Sigmoid colon (tissue), 7 donors: ENCODE measurements around the gene SLC25A53. TPM values are rescaled to one million over a fixed set of nuclear protein-coding genes. Genes with fewer than 3 reads are reported as not detected.
"Not testable (repeated sequence)": the region's sequence is repeated elsewhere in the genome, so short reads cannot be mapped to it uniquely, and the experiment has no call there.

Experiments
- DNase-seq: peaks from one replicate; pipeline ENCODE4 v3.0.0-alpha.2; 2019
- H3K27ac ChIP-seq, 4 donors: fragments of 200-600 bp; sonication (generic); one replicate each; pipeline ENCODE4 v1.5.1; 2016 to 2019; ENCODE audit warnings: mild to moderate bottlenecking in 1 of 4
- H3K27me3 ChIP-seq, 3 donors: fragments of 200-600 bp; sonication (generic); one replicate each; pipeline ENCODE4 v1.5.1; 2019; ENCODE audit warnings: mild to moderate bottlenecking in 1 of 3
- H3K36me3 ChIP-seq, 4 donors: fragments of 200-600 bp; sonication (generic); one replicate each; pipeline ENCODE4 v1.5.1; 2016 to 2019
- H3K4me1 ChIP-seq, 4 donors: fragments of 200-600 bp; sonication (generic); one replicate each; pipeline ENCODE4 v1.5.1; 2017 to 2019
- H3K4me3 ChIP-seq, 4 donors: fragments of 200-600 bp; sonication (generic); one replicate each; pipeline ENCODE4 v1.5.1; 2017 to 2019; ENCODE audit warnings: mild to moderate bottlenecking in 2 of 4, moderate library complexity in 1 of 4
- H3K9me3 ChIP-seq, 4 donors: fragments of 200-600 bp in 3 of 4; sonication (generic) in 3 of 4; one replicate each; pipeline versions ENCODE4 v1.5.1 to v1.6.1; 2013 to 2019
- EP300 ChIP-seq, 4 donors: sonication (generic); formaldehyde crosslinking; IDR thresholded peaks; one replicate each; pipeline ENCODE4 v1.6.1; 2017; ENCODE audit warnings: antibody characterized with exemption in 4 of 4
- POLR2A ChIP-seq, 2 donors: fragments of 450-650 bp; IDR thresholded peaks; one replicate each; pipeline ENCODE4 v1.6.1; 2016; ENCODE audit warnings: antibody characterized with exemption in 2 of 2, mild to moderate bottlenecking in 2 of 2, moderate library complexity in 2 of 2
- POLR2AphosphoS5 ChIP-seq, 4 donors: sonication (generic); formaldehyde crosslinking; IDR thresholded peaks; one replicate each; pipeline ENCODE4 v1.6.1; 2017; ENCODE audit warnings: antibody characterized with exemption in 4 of 4
- WGBS, 2 donors: extraction: QIAGEN DNeasy Blood & Tissue Kit; methylation state at CpG; one replicate each; pipeline ENCODE4 v1.1.7; 2013; 5-methylcytosine and 5-hydroxymethylcytosine counted together
- intact Hi-C: fragments of 100-400 bp; cut with DNase I; formaldehyde crosslinking; loops from one replicate; pipeline ENCODE4 v1.15.1; 2023
- polyA plus RNA-seq, 3 donors: library from polyadenylated mRNA; stranded (reverse); fragments of 200-250 nt; gene quantifications; one replicate each; pipeline ENCODE4 v1.2.3, GENCODE V29; 2013
- total RNA-seq, 4 donors: library from RNA; depleted of rRNA; stranded (reverse); fragments of >200 nt; gene quantifications; one replicate each; pipeline ENCODE4 v1.1.0, GENCODE V29; 2016
- TF ChIP-seq, protein P1 (sequence below), 4 experiments: fragments of 450-650 bp in 3 of 4; fragments of 200-600 bp in 1 of 4; IDR thresholded peaks; one replicate each; pipeline ENCODE4 v1.5.1; 2016 to 2019; ENCODE audit warnings: antibody characterized with exemption in 4 of 4, mild to moderate bottlenecking in 3 of 4, moderate library complexity in 2 of 4
- donor health status: healthy with polysubstance abuse.
- donor health status: Bipolar disorder and iron deficiency.
- donor health status: healthy.

SLC25A53 gene
- total and polyA plus RNA-seq, 7 donors, result 8.2 to 23.5 (median 14.7) TPM

DNA sequence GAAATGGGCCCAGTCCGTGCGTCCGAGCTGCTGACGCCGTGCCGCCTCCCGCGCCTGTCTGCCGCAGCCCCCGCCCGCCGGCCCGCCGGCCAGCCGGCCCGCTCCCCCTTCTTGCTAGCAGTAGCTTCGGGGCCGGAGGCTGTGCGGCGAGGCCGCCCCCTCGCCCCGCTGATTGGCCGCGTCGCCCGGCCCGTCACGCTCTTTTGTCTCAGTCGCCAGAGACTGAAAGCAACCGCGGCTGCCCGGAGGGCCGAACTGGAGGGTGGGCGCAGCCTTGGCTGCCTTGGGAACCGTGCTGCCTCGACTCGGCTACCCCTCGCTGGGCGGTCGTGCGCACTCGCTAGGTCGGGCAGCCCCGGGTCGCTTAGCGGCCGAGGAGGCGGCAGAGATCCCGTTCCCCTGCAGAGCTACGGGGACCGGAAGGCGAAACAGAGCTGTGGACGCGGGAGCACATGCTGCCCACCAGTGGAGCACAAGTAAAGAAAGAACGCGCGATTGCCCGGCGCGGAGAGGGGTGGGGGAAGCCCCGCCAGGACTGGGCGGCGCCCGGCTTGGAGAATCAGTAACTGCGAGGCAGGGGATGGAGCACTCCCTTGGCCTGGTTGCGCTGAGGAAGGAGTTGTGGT, 44.4 kb downstream of the SLC25A53 start, which contains the start of gene ZCCHC18:
Gene ZCCHC18 (plus strand): TSS at position 198 of the 626 bp plus-strand sequence. CDS start 1,589 bp downstream, outside the sequence.
- Histone ChIP-seq H3K27me3 (no peaks in the 10 kb centered on the region), H3K4me1 (peaks cover 0 to 8% (median 0%) of the 10 kb centered on the region in 4 donors), H3K9me3 (no peaks in the 10 kb centered on the region), H3K36me3 (no peaks in the 10 kb centered on the region), H3K27ac (peak within 1 kb of the TSS; percentile 77 to 83 (median 82)), H3K4me3 (peak within 1 kb of the TSS; percentile 40 to 61 (median 59))
- DNase-seq, result peak; percentile 78
- intact Hi-C loops, result loop anchor here (2.0 kb wide), 2 partner anchors 14 to 194 kb away; no protein-coding TSS in a partner anchor
- TF ChIP-seq POLR2A (IDR thresholded peaks at IDR 0.05) (no peak), POLR2AphosphoS5 (IDR thresholded peaks at IDR 0.05) (peak in 3 of 4 donors; percentile 28 to 52 (median 49)), EP300 (IDR thresholded peaks at IDR 0.05) (no peak)
- TF ChIP-seq, protein P1, sequence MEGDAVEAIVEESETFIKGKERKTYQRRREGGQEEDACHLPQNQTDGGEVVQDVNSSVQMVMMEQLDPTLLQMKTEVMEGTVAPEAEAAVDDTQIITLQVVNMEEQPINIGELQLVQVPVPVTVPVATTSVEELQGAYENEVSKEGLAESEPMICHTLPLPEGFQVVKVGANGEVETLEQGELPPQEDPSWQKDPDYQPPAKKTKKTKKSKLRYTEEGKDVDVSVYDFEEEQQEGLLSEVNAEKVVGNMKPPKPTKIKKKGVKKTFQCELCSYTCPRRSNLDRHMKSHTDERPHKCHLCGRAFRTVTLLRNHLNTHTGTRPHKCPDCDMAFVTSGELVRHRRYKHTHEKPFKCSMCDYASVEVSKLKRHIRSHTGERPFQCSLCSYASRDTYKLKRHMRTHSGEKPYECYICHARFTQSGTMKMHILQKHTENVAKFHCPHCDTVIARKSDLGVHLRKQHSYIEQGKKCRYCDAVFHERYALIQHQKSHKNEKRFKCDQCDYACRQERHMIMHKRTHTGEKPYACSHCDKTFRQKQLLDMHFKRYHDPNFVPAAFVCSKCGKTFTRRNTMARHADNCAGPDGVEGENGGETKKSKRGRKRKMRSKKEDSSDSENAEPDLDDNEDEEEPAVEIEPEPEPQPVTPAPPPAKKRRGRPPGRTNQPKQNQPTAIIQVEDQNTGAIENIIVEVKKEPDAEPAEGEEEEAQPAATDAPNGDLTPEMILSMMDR (IDR thresholded peaks at IDR 0.05), result no peak
- WGBS, 2 donors, result 0% methylated on average over 67 of the region's 67 CpGs

DNA sequence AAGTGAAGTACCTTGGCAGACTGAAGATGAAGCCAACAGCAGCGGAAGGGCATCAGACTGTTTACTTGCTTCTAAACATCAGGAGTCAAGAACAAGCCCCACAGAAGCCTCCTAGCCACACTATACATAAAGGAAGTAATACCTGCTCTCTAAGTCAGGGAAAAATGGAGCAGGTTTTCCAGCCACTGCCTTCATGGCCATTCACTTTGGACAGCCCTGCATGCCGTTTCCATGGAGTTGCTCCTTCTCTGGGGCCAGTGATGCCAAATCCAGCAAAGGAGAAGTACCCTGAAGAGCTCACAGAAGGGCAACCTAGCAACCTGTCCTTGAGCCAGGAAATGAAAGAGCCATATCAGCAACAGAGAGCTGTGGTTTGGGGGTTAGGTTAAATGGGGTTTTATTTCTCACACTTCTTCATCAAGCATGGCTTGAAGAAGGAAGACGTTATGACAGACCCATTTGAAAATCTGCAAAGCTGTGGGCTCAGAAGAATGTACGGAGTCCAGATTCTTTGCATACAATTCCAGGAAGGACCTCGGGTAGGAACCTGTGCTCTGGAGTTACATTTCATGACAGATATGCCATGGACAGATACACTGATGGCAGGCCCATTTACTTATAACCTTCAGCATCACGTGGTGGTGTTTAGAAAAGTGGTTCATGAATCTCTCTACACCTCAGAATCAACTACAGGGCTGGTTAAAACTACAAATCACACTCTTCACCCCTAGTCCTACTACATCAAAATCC, 46.1 kb downstream of the SLC25A53 start:
- H3K27ac ChIP-seq, H3K27me3 ChIP-seq, H3K4me3 ChIP-seq, H3K36me3 ChIP-seq, H3K4me1 ChIP-seq, intact Hi-C loops, H3K9me3 ChIP-seq, DNase-seq: not testable (repeated sequence)
- WGBS, 2 donors, result 56 to 64% methylated on average over 6 of the region's 6 CpGs

DNA sequence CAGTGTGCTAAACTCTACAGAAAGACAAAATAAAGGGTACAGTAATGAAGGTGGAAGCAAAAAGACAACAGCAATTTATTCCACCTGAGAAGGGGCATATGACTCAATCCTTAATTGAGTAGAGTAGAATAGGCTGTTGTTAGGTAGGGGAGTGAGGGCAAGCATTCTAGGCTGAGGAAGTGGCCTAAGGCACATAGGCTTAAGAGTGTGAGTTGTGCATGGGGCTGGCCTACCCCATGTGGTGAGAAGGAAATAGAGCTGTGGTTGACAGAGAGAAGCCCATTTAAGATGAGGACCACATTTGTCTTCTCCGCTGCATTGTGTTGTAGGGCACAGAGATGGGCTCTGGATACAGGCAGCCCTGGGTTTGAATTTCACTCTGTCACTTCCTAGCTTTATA, 47.9 kb downstream of the SLC25A53 start:
- Histone ChIP-seq H3K27me3 (no peaks in the 10 kb centered on the region), H3K27ac (no peak overlapping the region), H3K9me3 (no peaks in the 10 kb centered on the region), H3K4me1 (peaks cover 0 to 8% (median 0%) of the 10 kb centered on the region in 4 donors), H3K4me3 (no peak overlapping the region), H3K36me3 (no peaks in the 10 kb centered on the region)
- 67 to 85% methylated on average over 1 of the region's 1 CpG for WGBS, 2 donors
- no peak for TF ChIP-seq EP300 (IDR thresholded peaks at IDR 0.05)
- TF ChIP-seq POLR2A (IDR thresholded peaks at IDR 0.05), result no peak
- no peak for TF ChIP-seq POLR2AphosphoS5 (IDR thresholded peaks at IDR 0.05)
- TF ChIP-seq, protein P1 (IDR thresholded peaks at IDR 0.05), result no peak
- intact Hi-C loops, result no loop called here
- DNase-seq, result no peak

- no peak for DNase-seq
- Histone ChIP-seq H3K4me1 (no peaks in the 10 kb centered on the region), H3K27me3 (no peaks in the 10 kb centered on the region), H3K27ac (no peak overlapping the region), H3K9me3 (no peaks in the 10 kb centered on the region), H3K4me3 (no peak overlapping the region), H3K36me3 (no peaks in the 10 kb centered on the region)
- 77 to 87% methylated on average over 11 of the region's 11 CpGs for WGBS, 2 donors
- intact Hi-C loops, result no loop called here
- TF ChIP-seq POLR2A (IDR thresholded peaks at IDR 0.05) (no peak), EP300 (IDR thresholded peaks at IDR 0.05) (no peak), POLR2AphosphoS5 (IDR thresholded peaks at IDR 0.05) (no peak)
- TF ChIP-seq, protein P1 (IDR thresholded peaks at IDR 0.05), result no peak
Observed at GRCh38 chrX:104105330-104106262, 51.2 kb downstream of the SLC25A53 start.
